Measurements from ENCODE around the gene SYNE1. TPM values are rescaled to one million over a fixed set of nuclear protein-coding genes. Genes with fewer than 3 reads are reported as not detected.
A peak's percentile ranks its signal among the peaks of the same experiment; 100 is the strongest.

SYNE1 gene
- total and polyA plus RNA-seq, 7 experiments from 2014 or later, result 50.6 to 205 (median 161) TPM

DNA sequence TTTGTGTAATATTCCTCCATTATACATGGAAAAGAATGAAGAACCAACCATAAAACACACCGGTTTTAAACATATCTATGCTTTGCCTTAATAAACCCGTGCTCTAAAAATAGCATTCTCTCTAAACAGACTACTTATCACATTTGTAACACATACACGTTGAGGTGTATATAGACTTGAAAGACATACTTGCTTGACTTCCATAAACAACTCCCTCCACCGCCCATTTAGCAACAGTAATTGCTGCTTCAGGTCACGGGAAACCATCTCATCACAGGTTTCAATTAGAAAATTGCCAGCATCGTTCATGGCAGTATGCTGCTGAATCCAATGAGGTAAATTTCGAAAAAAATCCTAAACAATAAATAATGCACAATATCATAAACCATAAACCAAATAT lies 174.0 kb downstream of the SYNE1 start:
- H3K9me3 Mint-ChIP-seq, result no peaks in the 10 kb centered on the region
- H3K4me3 Mint-ChIP-seq, result peak overlapping the region in 4 of 10 donors; percentile 38 to 53 (median 46)
- peaks cover 0 to 3% of the 10 kb centered on the region in 2 donors for H3K27me3 ChIP-seq (ENCODE audit: control insufficient read depth in 2 of 2, insufficient read depth in 2 of 2, low read length in 2 of 2)
- intact Hi-C loops (cut with micrococcal nuclease), result no loop called here
- peaks cover 0 to 13% (median 6%) of the 10 kb centered on the region in 7 donors for H3K4me1 Mint-ChIP-seq
- H3K36me3 ChIP-seq (ENCODE audit: control insufficient read depth in 2 of 3, insufficient read depth in 3 of 3, low read length in 3 of 3), result no peaks in the 10 kb centered on the region
- H3K27me3 Mint-ChIP-seq, result peaks cover 0 to 48% (median 16%) of the 10 kb centered on the region in 5 donors
- H3K9me3 ChIP-seq (ENCODE audit: control insufficient read depth in 2 of 3, low read length in 3 of 3), result no peaks in the 10 kb centered on the region
- H3K36me3 Mint-ChIP-seq, result no peaks in the 10 kb centered on the region
- no peak overlapping the region for H3K27ac Mint-ChIP-seq
- ChIA-PET POLR2A (no interaction called here), CTCF (no interaction called here)
- no peak overlapping the region for H3K27ac ChIP-seq (ENCODE audit: low read depth, low read length)
- H3K4me1 ChIP-seq (ENCODE audit: control insufficient read depth in 2 of 2, insufficient read depth in 2 of 2, low read length in 2 of 2), result no peaks in the 10 kb centered on the region
- H3K4me3 ChIP-seq (ENCODE audit: low read length), result no peak overlapping the region
- DNase-seq, result no peak
- ATAC-seq, result no peak

DNA sequence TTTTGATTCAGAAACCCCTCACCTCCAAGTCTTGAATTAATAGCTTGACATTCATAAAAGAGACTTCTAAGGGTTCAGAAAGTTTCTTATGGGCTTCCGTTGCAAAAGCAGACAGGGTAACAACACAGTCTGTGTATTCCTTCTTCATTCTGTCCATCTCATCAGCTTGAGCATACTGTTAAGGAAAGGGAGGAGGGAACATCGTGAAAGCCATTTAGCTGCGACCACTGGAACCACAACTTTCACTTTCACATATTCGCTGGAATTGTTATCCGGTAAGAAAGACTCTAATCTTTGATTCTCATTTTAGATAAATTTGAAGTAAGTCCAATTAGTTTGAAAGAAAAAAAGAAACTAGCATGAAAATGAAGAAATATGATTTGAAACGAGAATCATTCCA lies 174.4 kb downstream of the SYNE1 start:
- ATAC-seq, result no peak
- Histone ChIP-seq H3K36me3 (ENCODE audit: control insufficient read depth in 2 of 3, insufficient read depth in 3 of 3, low read length in 3 of 3) (no peaks in the 10 kb centered on the region), H3K9me3 (ENCODE audit: control insufficient read depth in 2 of 3, low read length in 3 of 3) (no peaks in the 10 kb centered on the region), H3K27ac (ENCODE audit: low read depth, low read length) (no peak overlapping the region), H3K4me3 (ENCODE audit: low read length) (no peak overlapping the region), H3K27me3 (ENCODE audit: control insufficient read depth in 2 of 2, insufficient read depth in 2 of 2, low read length in 2 of 2) (peaks cover 0 to 3% of the 10 kb centered on the region in 2 donors), H3K4me1 (ENCODE audit: control insufficient read depth in 2 of 2, insufficient read depth in 2 of 2, low read length in 2 of 2) (no peaks in the 10 kb centered on the region)
- ChIA-PET CTCF (no interaction called here), POLR2A (no interaction called here)
- H3K36me3 Mint-ChIP-seq, result no peaks in the 10 kb centered on the region
- peak overlapping the region in 8 of 10 donors; percentile 21 to 59 (median 37) for H3K4me3 Mint-ChIP-seq
- H3K27me3 Mint-ChIP-seq, result peaks cover 0 to 48% (median 16%) of the 10 kb centered on the region in 5 donors
- no peak overlapping the region for H3K27ac Mint-ChIP-seq
- intact Hi-C loops (cut with micrococcal nuclease), result no loop called here
- H3K9me3 Mint-ChIP-seq, result no peaks in the 10 kb centered on the region
- peaks cover 0 to 13% (median 6%) of the 10 kb centered on the region in 7 donors for H3K4me1 Mint-ChIP-seq
- no peak for DNase-seq

DNA sequence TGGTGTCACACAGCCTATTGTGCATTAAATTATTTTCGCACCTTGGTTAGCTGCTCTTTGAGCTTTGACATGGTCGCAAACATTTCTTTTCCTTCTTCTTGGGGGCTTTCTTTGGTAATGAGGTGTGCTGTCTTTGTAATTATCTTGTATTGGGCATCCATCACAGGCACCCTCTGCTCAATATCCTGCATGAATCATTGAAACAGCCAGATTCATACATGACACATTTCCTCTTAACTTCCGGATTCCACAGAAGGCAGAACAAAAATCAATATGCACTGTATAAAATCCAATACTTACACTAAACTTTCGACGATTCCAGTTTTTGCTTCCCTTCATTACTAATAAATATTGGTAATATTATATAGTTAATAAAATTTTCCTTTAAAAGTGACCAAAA lies 175.6 kb downstream of the SYNE1 start:
- ChIA-PET CTCF (no interaction called here), POLR2A (no interaction called here)
- ATAC-seq (no peak), DNase-seq (no peak)
- H3K36me3 Mint-ChIP-seq, result no peaks in the 10 kb centered on the region
- Histone ChIP-seq H3K36me3 (ENCODE audit: control insufficient read depth in 2 of 3, insufficient read depth in 3 of 3, low read length in 3 of 3) (no peaks in the 10 kb centered on the region), H3K27me3 (ENCODE audit: control insufficient read depth in 2 of 2, insufficient read depth in 2 of 2, low read length in 2 of 2) (peaks cover 0 to 3% of the 10 kb centered on the region in 2 donors), H3K4me3 (ENCODE audit: low read length) (no peak overlapping the region), H3K9me3 (ENCODE audit: control insufficient read depth in 2 of 3, low read length in 3 of 3) (no peaks in the 10 kb centered on the region), H3K4me1 (ENCODE audit: control insufficient read depth in 2 of 2, insufficient read depth in 2 of 2, low read length in 2 of 2) (no peaks in the 10 kb centered on the region), H3K27ac (ENCODE audit: low read depth, low read length) (no peak overlapping the region)
- no peaks in the 10 kb centered on the region for H3K9me3 Mint-ChIP-seq
- no peak overlapping the region for H3K27ac Mint-ChIP-seq
- H3K4me1 Mint-ChIP-seq, result peaks cover 0 to 13% (median 6%) of the 10 kb centered on the region in 7 donors
- intact Hi-C loops (cut with micrococcal nuclease), result no loop called here
- H3K27me3 Mint-ChIP-seq, result peaks cover 0 to 54% (median 16%) of the 10 kb centered on the region in 5 donors
- H3K4me3 Mint-ChIP-seq, result no peak overlapping the region

DNA sequence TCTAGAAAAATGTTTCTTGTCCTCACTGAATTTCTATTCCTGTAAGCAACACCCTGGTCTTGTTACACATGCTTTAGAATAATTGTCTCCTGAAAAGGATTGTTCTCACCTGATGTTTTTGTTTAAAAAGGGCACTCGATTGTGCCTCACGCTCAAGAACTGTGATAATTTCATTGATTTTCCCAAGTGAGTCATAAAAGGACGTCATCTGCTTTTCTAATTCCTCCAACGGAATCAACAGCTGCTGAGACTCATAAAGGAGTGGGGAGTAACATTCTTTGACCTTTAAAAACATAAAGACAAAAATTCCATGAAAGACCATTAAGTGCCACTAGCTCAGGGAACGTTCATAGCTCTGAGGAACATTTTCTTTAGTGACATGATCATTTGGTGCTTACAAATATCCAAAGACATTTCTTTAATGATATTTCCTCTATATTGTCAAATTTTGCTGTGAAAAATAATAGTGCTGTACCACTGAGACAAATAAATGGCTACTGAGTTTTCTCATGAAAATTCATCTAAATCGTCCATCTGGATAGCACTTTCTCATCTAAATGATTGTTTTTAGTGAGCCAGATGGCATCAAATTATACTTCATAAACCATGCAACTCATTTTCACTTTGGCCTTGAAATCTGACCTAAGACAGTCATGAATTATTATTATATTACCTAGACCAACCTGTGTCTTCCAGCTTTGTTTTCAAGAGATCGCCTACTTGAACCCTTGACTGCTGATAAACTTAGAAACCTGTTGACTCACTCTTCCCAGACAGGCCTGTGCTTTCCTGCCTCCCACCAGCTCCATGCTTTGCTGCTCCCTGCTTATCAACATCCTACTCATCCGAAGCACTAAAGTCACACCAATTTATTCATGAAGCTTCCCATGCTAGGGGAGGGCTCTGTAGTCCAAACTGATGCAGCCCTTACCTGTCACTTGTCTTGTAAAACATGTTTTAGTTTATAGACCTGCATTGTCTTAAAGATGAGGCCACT lies 178.2 kb downstream of the SYNE1 start:
- intact Hi-C loops (cut with micrococcal nuclease), result no loop called here
- Histone ChIP-seq H3K4me1 (ENCODE audit: control insufficient read depth in 2 of 2, insufficient read depth in 2 of 2, low read length in 2 of 2) (no peaks in the 10 kb centered on the region), H3K27ac (ENCODE audit: low read depth, low read length) (no peak overlapping the region), H3K9me3 (ENCODE audit: control insufficient read depth in 2 of 3, low read length in 3 of 3) (no peaks in the 10 kb centered on the region), H3K27me3 (ENCODE audit: control insufficient read depth in 2 of 2, insufficient read depth in 2 of 2, low read length in 2 of 2) (peaks cover 0 to 3% of the 10 kb centered on the region in 2 donors), H3K36me3 (ENCODE audit: control insufficient read depth in 2 of 3, insufficient read depth in 3 of 3, low read length in 3 of 3) (no peaks in the 10 kb centered on the region), H3K4me3 (ENCODE audit: low read length) (no peak overlapping the region)
- peaks cover 0 to 13% (median 6%) of the 10 kb centered on the region in 7 donors for H3K4me1 Mint-ChIP-seq
- DNase-seq, result no peak
- H3K9me3 Mint-ChIP-seq, result no peaks in the 10 kb centered on the region
- H3K36me3 Mint-ChIP-seq, result no peaks in the 10 kb centered on the region
- no peak overlapping the region for H3K27ac Mint-ChIP-seq
- peaks cover 0 to 35% (median 15%) of the 10 kb centered on the region in 5 donors for H3K27me3 Mint-ChIP-seq
- CTCF ChIA-PET, result no interaction called here
- POLR2A ChIA-PET, result no interaction called here
- no peak overlapping the region for H3K4me3 Mint-ChIP-seq
- no peak for ATAC-seq

DNA sequence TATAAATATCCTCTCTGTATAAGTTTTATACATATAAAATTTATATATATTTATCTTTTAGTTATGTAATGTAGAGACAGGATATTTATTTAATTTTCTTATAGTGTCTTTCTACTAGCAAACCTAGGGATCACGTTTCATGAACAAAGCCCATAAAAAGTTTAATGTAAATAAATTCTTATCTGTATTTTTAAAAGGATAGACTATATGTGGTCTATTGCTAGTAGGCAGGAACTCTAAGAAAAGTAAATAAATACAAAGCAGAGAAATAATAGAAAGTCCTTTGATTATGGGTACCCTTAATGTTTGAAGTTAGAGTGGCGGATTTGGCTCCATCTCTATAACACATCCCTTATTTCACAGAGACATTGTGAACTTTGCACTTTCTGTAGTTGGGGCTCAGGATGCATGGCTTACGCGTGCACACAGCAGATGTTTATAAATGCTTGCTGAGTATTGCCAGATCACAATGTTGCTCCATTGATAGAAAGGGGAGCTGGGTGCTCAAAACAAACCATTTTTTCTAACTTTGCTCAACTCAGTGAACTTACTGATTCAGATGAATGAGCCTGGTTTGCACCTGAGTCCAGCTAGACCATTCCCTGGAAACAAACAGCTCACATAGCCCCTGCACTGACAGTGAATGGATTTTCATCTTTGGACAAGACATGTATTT lies 179.1 kb downstream of the SYNE1 start:
- POLR2A ChIA-PET, result no interaction called here
- H3K9me3 Mint-ChIP-seq, result no peaks in the 10 kb centered on the region
- Histone ChIP-seq H3K9me3 (ENCODE audit: control insufficient read depth in 2 of 3, low read length in 3 of 3) (no peaks in the 10 kb centered on the region), H3K4me3 (ENCODE audit: low read length) (no peak overlapping the region), H3K27me3 (ENCODE audit: control insufficient read depth in 2 of 2, insufficient read depth in 2 of 2, low read length in 2 of 2) (peaks cover 0 to 3% of the 10 kb centered on the region in 2 donors), H3K4me1 (ENCODE audit: control insufficient read depth in 2 of 2, insufficient read depth in 2 of 2, low read length in 2 of 2) (no peaks in the 10 kb centered on the region), H3K36me3 (ENCODE audit: control insufficient read depth in 2 of 3, insufficient read depth in 3 of 3, low read length in 3 of 3) (no peaks in the 10 kb centered on the region), H3K27ac (ENCODE audit: low read depth, low read length) (no peak overlapping the region)
- peaks cover 0 to 29% (median 15%) of the 10 kb centered on the region in 5 donors for H3K27me3 Mint-ChIP-seq
- H3K4me3 Mint-ChIP-seq, result no peak overlapping the region
- no peaks in the 10 kb centered on the region for H3K36me3 Mint-ChIP-seq
- DNase-seq, result no peak
- ATAC-seq, result no peak
- CTCF ChIA-PET, result no interaction called here
- H3K4me1 Mint-ChIP-seq, result peaks cover 0 to 10% (median 6%) of the 10 kb centered on the region in 7 donors
- no peak overlapping the region for H3K27ac Mint-ChIP-seq
- intact Hi-C loops (cut with micrococcal nuclease), result no loop called here

DNA sequence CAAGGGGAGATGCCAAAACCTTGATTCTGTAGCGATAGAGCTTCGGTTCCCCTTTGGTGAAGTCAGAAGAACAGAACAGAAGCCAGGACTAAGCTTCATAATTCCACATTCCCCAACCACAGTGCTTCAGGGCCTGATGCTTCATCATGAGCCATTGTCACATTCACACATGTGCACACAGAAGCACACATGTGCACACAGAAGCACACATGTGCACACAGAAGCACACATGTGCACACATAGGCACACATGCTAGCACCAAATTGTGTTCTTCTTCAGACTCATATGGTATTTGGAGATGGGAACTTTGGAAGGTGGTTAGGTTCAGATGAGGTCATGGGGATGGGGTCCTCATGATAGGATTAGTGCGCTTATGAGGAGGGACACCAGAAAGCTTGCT lies 183.2 kb downstream of the SYNE1 start:
- no peak for ATAC-seq
- no peaks in the 10 kb centered on the region for H3K4me1 Mint-ChIP-seq
- H3K4me3 ChIP-seq (ENCODE audit: low read length), result no peak overlapping the region

More for the DNA sequence above, 183.2 kb downstream of the SYNE1 start:
- ChIA-PET POLR2A (no interaction called here), CTCF (no interaction called here)
- peaks cover 0 to 27% (median 9%) of the 10 kb centered on the region in 5 donors for H3K27me3 Mint-ChIP-seq
- no peak overlapping the region for H3K27ac Mint-ChIP-seq
- H3K4me1 ChIP-seq (ENCODE audit: control insufficient read depth in 2 of 2, insufficient read depth in 2 of 2, low read length in 2 of 2), result no peaks in the 10 kb centered on the region
- no peaks in the 10 kb centered on the region for H3K9me3 ChIP-seq (ENCODE audit: control insufficient read depth in 2 of 3, low read length in 3 of 3)
- H3K4me3 Mint-ChIP-seq, result no peak overlapping the region
- H3K27me3 ChIP-seq (ENCODE audit: control insufficient read depth in 2 of 2, insufficient read depth in 2 of 2, low read length in 2 of 2), result no peaks in the 10 kb centered on the region
- H3K36me3 Mint-ChIP-seq, result no peaks in the 10 kb centered on the region
- peaks cover 0 to 3% (median 1%) of the 10 kb centered on the region in 11 donors for H3K9me3 Mint-ChIP-seq
- H3K36me3 ChIP-seq (ENCODE audit: control insufficient read depth in 2 of 3, insufficient read depth in 3 of 3, low read length in 3 of 3), result no peaks in the 10 kb centered on the region
- DNase-seq, result no peak
- no peak overlapping the region for H3K27ac ChIP-seq (ENCODE audit: low read depth, low read length)
- intact Hi-C loops (cut with micrococcal nuclease), result no loop called here
